Adrenal gland (tissue), 12 donors: ENCODE results near the gene TULP1. TPM values are rescaled to one million over a fixed set of nuclear protein-coding genes. Genes with fewer than 3 reads are reported as not detected.

ENCODE experiments used
- DNase-seq, 7 donors: peaks; one replicate each; pipeline ENCODE4 v3.0.0-alpha.2; 2019 to 2020
- H3K27ac ChIP-seq, 5 donors: fragments of 200-600 bp; sonication (generic) in 4 of 5; 1 replicate in 3 of 5; 2 replicates in 2 of 5; pipeline versions ENCODE4 v1.5.1 to v1.8.0; 2016 to 2020; ENCODE audit warnings: mild to moderate bottlenecking in 1 of 5
- H3K27me3 ChIP-seq: fragments of 200-600 bp; 2 replicates; pipeline ENCODE4 v1.8.0; 2021
- H3K36me3 ChIP-seq, 2 donors: fragments of 200-600 bp; replicated peaks in 1 of 2; 1 replicate in 1 of 2; 2 replicates in 1 of 2; pipeline versions ENCODE4 v1.5.1 to v1.8.0; 2018 to 2022
- H3K4me1 ChIP-seq, 2 donors: fragments of 200-600 bp; replicated peaks in 1 of 2; 1 replicate in 1 of 2; 2 replicates in 1 of 2; pipeline versions ENCODE4 v1.5.1 to v1.8.0; 2018 to 2021
- H3K4me3 ChIP-seq, 4 donors: fragments of 200-600 bp; sonication (generic) in 3 of 4; one replicate each; pipeline ENCODE4 v1.5.1; 2016 to 2018
- H3K9me3 ChIP-seq, 3 donors: fragments of 200-600 bp; sonication (generic) in 1 of 3; replicated peaks in 1 of 3; 1 replicate in 2 of 3; 2 replicates in 1 of 3; pipeline versions ENCODE4 v1.5.1 to v1.8.0; 2016 to 2021
- CTCF ChIP-seq, 6 experiments: fragments of 450-650 bp in 4 of 6; fragments of 200-600 bp in 2 of 6; sonication (generic) in 1 of 6; IDR thresholded peaks; 1 replicate in 5 of 6; 2 replicates in 1 of 6; pipeline versions ENCODE4 v1.5.1 to v1.8.0; 2016 to 2021; ENCODE audit warnings: antibody characterized with exemption in 6 of 6, mild to moderate bottlenecking in 2 of 6, moderate library complexity in 1 of 6
- POLR2A ChIP-seq, 2 donors: fragments of 450-650 bp; IDR thresholded peaks; one replicate each; pipeline ENCODE4 v1.6.1; 2017; ENCODE audit warnings: antibody characterized with exemption in 2 of 2, mild to moderate bottlenecking in 2 of 2, moderate library complexity in 1 of 2
- WGBS, 4 donors: extraction: QIAGEN DNeasy Blood & Tissue Kit in 2 of 4; methylation state at CpG; one replicate each; pipeline versions ENCODE4 v1.1.5 to v1.1.7; 2013 to 2017; 5-methylcytosine and 5-hydroxymethylcytosine counted together
- intact Hi-C, 2 donors: fragments of 100-400 bp; cut with DNase I; formaldehyde crosslinking; loops; one replicate each; pipeline versions ENCODE4 v1.14.1 to v1.15.0; 2022 to 2023
- polyA plus RNA-seq, 3 donors: library from polyadenylated mRNA; stranded (reverse); fragments of 200-250 nt in 2 of 3; fragments of 350-450 nt in 1 of 3; fragmentation: Illumina TruSeq in 1 of 3; extraction: RNeasy Lipid Tissue Mini Kit (QIAGEN cat#74804) in 1 of 3; gene quantifications; one replicate each; pipeline ENCODE4 v1.2.3, GENCODE V29; 2013 to 2014
- total RNA-seq, 9 donors: library from RNA; depleted of rRNA in 4 of 9; stranded (reverse); fragments of >200 nt in 4 of 9; fragments of 120-200 nt in 1 of 9; fragmentation: NEBNext Ultra II Directional in 1 of 9; extraction: Animal tissue kit (Norgen Biotek cat#: 25700) in 1 of 9; gene quantifications; one replicate each; pipeline versions ENCODE4 v1.1.0 to v1.2.4, GENCODE V29; 2013 to 2023
- donor health status: healthy with polysubstance abuse.
- donor health status: Bipolar disorder and iron deficiency.
- donor health status: DM: yes; HTN: yes; CAD: no.
- donor health status: DM: no; HTN: no; CAD: no.
- donor health status: DM: no; HTN: no; CAD: no.
- donor health status: DM: yes; HTN: yes; CAD: no.

Gene TULP1
- total and polyA plus RNA-seq, 12 donors = 0.06 to 0.80 (median 0.07) TPM; not detected in 9

GRCh38 chr6:35496841-35497570 lies 15.7 kb downstream of the TULP1 start, which contains the start of gene TEAD3:
TSS of gene TEAD3 (minus strand) at chr6:35497079.
- Histone ChIP-seq H3K4me1 (peaks cover 7 to 19% of the 10 kb centered on the region in 2 donors), H3K36me3 (no peaks in the 10 kb centered on the region), H3K27ac (peak within 1 kb of the TSS in 4 of 5 donors; percentile 66 to 91 (median 75)), H3K4me3 (peak within 1 kb of the TSS in 2 of 4 donors; percentile 69 to 83), H3K9me3 (no peaks in the 10 kb centered on the region), H3K27me3 (no peaks in the 10 kb centered on the region)
- TF ChIP-seq POLR2A (IDR thresholded peaks at IDR 0.05) (no peak), CTCF (IDR thresholded peaks at IDR 0.05) (no peak)
- peak in 3 of 7 donors; percentile 44 to 58 (median 49) for DNase-seq
- 0 to 1% (median 1%) methylated on average over 4 to 96 of the region's 98 CpGs for WGBS, 4 donors
- intact Hi-C loops = no loop called here

- TF ChIP-seq CTCF (IDR thresholded peaks at IDR 0.05) (no peak), POLR2A (IDR thresholded peaks at IDR 0.05) (peak in 1 of 2 donors; percentile 15)
- intact Hi-C loops = no loop called here
- Histone ChIP-seq H3K4me1 (peaks cover 7 to 19% of the 10 kb centered on the region in 2 donors), H3K9me3 (no peaks in the 10 kb centered on the region), H3K4me3 (peak overlapping the region in 2 of 4 donors; percentile 69 to 83), H3K27ac (peak overlapping the region in 4 of 5 donors; percentile 42 to 91 (median 72)), H3K36me3 (no peaks in the 10 kb centered on the region), H3K27me3 (no peaks in the 10 kb centered on the region)
- 16 to 53% (median 29%) methylated on average over 4 to 61 of the region's 63 CpGs for WGBS, 4 donors
- peak in 4 of 7 donors; percentile 46 to 50 (median 49) for DNase-seq
Observed at GRCh38 chr6:35496036-35496840, 16.5 kb downstream of the TULP1 start.

GRCh38 chr6:35495258-35496035 lies 17.2 kb downstream of the TULP1 start:
- Histone ChIP-seq H3K27me3 (no peaks in the 10 kb centered on the region), H3K4me1 (peaks cover 7 to 20% of the 10 kb centered on the region in 2 donors), H3K36me3 (no peaks in the 10 kb centered on the region), H3K27ac (peak overlapping the region in 2 of 5 donors; percentile 76 to 91), H3K9me3 (no peaks in the 10 kb centered on the region), H3K4me3 (peak overlapping the region in 1 of 4 donors; percentile 83)
- no peak for TF ChIP-seq POLR2A (IDR thresholded peaks at IDR 0.05)
- TF ChIP-seq CTCF (IDR thresholded peaks at IDR 0.05) = no peak
- intact Hi-C loops = no loop called here
- no peak for DNase-seq
- WGBS, 4 donors = 77 to 100% (median 85%) methylated on average over 4 to 9 of the region's 9 CpGs
